Activated CD4-positive, CD25-positive, alpha-beta regulatory T cell treated with anti-CD3 and anti-CD28 coated beads, Interleukin-2, amount 50 U/mL, for 72 hours (primary cell): ENCODE results near the gene ANKLE1.
A peak's percentile ranks its signal among the peaks of the same experiment; 100 is the strongest.

Source experiments
- DNase-seq: peaks from one replicate; pipeline ENCODE4 v3.0.0; 2021

ANKLE1 gene, protein sequence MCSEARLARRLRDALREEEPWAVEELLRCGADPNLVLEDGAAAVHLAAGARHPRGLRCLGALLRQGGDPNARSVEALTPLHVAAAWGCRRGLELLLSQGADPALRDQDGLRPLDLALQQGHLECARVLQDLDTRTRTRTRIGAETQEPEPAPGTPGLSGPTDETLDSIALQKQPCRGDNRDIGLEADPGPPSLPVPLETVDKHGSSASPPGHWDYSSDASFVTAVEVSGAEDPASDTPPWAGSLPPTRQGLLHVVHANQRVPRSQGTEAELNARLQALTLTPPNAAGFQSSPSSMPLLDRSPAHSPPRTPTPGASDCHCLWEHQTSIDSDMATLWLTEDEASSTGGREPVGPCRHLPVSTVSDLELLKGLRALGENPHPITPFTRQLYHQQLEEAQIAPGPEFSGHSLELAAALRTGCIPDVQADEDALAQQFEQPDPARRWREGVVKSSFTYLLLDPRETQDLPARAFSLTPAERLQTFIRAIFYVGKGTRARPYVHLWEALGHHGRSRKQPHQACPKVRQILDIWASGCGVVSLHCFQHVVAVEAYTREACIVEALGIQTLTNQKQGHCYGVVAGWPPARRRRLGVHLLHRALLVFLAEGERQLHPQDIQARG

DNA sequence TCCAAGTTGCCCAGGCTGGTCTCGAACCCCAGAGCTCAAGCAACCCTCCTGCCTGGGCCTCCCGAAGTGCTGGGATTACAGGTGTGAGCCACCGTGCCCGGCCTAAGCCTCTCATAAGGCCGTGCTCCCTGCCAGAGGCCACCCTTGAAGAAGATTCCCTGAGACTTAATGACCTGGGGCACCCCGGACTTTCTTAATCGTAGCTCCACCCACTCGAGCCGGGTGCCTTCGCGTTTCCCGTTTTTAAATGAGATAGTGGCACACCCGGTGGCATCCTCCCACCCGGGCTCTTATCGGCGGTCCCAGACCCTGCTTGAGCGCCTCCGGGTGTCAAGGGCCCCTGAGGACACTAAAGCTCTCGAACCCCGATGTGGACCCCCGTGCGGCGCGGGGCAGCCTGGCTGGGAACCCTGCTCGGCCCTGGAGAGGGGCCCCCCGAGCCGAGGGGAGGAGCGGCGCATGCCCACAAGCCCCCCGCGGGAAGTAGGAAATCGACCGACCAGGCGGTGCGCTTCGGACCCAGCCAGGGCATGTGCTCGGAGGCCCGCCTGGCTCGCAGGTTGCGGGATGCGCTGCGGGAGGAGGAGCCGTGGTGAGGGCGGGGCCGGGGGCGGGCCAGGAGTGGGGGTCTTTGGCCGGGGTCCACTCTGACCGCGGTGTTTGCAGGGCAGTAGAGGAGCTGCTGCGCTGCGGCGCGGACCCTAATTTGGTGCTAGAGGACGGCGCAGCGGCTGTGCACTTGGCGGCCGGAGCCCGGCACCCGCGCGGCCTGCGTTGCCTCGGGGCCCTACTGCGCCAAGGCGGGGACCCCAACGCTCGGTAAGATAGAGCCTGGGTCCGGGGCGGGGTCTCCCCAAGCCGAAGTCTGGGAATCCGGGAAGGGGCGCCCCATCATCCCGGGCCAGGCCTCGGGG is at the start of gene ANKLE1:
ANKLE1 (plus strand) TSS at position 511 of the 914 bp plus-strand sequence; CDS start at position 531, 20 bp downstream.
- DNase-seq: no peak

DNA sequence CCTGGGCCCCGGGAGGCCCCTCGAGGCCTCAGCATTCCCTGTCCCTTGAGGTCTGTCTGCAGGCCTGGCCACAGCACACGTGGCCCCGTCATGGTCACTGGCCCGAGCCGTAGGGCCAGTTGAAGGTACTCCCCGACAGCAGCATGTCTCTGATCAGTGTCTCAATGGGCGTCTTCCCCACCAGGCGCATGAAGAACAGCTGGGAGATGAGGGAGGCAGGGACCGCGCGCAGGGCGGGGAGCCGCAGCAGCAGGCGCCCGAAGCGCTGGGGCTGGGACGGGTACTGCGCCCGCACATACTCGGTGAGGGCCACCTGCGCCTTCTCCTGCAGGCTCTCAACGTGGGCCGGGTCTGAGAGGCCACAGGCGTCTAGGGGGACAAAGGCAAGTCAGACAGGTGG is 49.4 kb upstream of the ANKLE1 start:
- DNase-seq: no peak

DNA sequence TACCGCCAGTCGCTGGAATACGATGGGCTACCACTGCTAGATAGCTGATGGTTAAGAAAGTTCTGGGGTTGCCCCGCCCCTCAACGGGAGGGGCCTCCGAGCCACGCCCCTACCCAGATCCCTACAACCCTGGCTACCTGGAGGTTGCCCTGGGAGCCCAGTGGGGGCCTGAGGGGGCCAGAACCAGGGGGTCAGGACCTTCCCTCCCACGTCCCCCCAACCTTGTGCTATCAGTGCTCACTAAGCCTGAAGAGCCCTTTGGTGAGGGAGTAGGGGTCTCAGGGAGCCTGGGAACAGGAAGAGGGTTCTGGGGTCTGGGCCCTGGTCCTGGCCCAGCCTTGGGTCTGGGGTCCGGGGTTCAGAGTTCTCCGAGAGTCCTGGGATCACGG is 46.8 kb upstream of the ANKLE1 start:
- peak; percentile 70 for DNase-seq

DNA sequence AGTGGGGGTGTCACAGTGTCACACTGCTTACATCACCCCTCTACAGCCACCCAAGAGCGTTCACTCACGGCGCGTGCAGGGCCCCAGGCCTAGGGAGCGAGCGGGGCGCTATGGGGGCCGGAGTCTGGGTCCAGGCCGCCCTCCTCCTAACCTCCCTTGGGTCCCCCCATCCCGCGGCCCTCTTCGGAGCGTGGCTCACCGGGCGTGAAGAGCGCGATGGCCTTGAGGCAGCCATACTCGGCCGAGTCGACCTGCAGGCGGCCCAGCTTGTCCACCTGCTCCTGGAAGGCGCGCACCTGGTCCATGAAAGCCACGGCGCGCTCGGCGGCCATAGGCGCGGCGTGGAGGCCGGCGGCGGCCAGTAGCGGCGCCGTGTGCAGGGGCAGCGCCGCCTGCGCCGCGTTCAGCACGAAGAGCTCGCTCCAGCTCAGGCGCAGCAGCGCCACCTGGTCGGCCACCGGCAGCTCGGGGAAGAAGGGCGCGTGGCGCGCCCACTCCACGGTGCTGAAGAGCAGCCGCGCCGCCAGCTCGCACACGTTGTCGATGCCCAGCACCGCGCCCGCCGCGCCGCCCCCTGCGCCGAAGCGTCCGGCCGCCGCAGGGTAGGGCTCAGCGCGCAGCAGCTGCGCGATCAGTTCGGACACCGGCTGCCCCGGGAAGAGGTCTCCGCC is 46.3 kb upstream of the ANKLE1 start:
- peak; percentile 73 for DNase-seq

DNA sequence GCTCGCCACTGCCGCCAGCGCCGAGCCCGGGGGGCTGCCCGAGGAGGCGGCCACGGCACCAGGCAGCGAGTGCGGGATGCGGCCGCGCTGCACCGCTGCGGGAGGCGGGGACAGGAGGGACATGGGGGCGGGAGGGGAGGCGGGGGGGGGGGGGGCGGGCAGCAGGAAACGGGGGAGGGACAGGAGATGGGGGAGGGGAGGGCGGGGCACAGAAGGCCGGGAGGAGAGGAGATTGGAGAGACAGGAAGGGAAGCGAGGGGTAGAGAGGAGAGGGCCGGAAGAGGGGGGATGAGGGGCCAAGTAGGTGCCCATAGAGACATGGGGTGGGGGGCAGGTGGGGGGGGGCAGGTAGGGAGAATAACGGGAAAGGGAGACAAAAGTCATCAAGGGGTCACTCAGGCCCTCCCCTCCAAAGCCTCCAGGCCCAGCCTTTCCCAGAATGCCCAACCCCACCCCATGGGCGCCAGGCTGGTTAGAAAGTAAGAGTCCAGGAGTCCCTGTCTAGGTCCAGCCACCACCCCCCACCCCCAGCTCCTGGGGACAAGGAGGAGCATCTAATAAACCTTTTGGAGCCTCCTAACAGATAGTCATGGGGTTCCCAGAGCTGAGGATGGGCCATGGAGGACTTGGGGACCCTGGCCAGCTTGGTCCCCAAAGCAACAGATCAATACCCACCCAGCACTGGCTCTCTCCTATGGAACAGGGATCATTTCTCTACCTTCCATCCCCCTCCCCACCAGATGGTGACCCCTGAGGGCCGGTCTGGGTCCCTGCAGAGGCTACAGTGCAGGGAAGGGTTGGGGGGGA is 45.5 kb upstream of the ANKLE1 start:
- no peak for DNase-seq

DNA sequence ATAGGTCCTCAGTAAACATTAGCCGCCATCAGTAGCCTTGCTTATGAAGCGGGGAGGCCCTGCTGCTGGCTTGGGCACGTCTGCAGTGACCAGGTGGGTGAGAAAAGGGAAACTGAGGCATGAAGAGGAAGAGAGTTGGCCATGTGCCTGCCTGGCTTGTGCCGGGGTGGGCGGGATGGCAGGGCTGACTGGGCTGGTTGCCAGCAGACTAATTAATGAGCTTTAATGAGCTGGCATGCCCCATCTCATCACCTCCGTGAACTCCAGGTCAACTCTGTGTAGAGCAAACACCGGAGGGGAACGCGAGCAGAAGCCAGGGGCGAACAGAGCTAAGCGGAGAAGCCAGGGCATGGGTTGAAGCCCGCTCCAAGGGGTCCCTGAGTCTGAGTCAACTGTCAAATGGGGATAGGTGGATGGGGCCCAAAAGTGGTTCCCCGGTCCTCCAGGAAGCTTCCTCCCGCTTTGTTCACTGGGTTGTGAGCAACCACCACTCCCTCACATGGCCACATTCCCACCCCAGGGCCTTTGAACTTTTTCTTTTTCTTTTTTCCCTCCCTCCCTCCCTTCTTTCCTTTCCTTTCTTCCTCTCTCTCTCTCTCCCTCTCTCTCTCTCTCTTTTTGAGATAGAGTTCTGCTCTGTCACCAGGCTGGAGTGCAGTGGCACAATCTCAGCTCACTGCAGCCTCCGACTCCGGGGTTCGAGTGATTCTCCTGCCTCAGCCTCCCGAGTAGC is 44.7 kb upstream of the ANKLE1 start:
- no peak for DNase-seq

DNA sequence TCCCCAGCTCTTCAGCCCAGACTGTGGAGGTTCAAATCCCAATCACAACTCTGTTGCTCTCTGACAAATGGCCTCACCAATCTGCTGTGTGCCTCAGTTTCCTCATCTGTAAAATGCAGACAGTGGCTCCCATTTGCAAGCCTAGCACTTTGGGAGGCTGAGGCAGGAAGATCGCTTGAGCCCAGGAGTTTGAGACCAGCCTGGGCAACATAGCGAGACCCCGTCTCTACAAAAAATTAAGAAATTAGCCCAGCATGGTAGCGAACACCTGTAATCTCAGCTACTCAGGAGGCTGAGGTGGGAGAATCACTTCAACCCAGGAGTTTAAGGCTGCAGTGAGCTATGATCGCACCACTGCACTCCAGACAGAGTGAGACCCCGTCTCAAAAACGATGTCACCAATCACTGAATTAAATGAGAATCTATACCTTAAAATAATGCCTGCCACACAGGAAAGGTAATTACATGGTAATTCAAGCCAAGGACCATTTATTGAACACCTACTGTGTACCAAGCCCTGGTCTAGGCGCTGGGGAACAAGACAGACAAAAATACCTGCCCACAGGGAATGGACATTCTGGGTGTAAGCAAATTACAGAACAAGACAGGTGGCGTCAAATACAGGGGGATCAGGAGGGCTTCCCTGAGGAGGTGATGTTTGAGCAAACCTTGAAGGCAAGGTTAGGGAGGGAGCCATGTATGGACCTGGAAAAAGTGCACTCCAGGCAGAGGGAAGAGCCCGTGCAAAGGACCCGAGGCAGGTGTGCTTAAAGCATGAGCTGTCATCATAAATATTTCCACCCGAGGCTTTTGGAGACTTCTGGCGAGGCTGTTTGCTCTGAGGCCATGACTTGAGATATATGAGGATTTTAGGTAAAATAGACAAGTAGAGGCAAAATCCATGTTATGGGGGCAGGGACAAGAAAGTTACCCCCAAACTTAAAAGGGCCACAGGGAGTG is 43.7 kb upstream of the ANKLE1 start:
- no peak for DNase-seq

DNA sequence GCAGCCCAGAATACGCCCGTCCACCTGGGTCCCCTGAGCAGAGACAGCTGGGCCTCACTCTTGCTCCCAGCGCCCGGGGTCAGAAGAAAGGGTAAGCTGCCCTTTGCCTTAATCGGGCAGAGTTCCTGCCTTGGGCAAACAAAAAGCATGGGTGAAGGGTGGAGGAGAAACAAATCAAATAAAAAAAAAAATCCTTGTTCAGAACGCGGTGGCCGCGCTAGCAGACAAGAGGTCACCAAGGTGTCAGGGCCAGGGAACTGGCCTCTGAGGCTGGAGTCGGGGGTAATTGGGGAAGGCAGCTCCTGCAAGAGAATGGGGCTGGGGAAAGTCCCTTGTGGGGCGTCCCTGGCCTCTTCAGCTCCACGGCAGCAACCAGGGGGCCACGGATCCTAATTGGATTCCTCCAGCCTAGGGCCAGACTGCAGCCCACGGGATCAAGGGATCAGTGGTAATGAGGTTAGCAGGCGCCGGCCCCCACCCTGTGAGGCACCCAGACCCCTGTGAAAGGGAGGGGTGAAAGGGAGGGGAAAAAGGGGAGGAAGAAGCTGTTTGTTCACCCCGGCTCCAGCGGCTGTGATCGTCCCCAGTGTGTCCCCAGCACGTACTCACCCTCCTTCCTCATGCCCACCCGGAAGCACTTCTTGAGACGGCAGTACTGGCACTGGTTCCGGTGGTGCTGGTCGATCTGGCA is 41.5 kb upstream of the ANKLE1 start:
- no peak for DNase-seq

DNA sequence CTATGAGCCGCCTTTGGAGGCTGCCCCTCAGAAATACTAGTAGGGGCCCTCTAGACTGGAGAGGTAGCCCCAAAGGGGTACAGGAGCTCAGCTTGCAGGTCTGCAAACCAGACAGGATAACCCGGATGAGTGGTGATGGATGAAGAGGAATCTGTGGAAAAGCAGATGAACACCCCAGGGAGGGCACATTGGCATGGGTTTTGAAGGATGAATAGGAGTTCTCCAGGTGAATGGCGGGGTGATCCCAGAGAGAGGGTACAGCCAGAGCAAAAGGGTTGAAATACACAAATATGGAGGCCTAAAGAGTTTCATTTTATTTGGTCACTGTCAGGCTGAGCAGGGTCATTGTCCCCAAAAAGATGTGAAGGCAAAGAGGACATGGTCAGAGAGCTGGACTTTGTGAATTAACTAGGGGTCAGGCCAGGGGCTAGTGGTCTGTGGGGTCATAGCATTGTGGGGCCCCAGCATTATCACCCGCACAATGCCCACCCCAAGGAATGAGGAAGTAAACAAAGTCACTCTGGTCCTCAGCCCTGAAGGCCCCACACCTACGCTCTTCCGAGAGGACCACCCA is 40.8 kb upstream of the ANKLE1 start:
- DNase-seq: no peak

DNA sequence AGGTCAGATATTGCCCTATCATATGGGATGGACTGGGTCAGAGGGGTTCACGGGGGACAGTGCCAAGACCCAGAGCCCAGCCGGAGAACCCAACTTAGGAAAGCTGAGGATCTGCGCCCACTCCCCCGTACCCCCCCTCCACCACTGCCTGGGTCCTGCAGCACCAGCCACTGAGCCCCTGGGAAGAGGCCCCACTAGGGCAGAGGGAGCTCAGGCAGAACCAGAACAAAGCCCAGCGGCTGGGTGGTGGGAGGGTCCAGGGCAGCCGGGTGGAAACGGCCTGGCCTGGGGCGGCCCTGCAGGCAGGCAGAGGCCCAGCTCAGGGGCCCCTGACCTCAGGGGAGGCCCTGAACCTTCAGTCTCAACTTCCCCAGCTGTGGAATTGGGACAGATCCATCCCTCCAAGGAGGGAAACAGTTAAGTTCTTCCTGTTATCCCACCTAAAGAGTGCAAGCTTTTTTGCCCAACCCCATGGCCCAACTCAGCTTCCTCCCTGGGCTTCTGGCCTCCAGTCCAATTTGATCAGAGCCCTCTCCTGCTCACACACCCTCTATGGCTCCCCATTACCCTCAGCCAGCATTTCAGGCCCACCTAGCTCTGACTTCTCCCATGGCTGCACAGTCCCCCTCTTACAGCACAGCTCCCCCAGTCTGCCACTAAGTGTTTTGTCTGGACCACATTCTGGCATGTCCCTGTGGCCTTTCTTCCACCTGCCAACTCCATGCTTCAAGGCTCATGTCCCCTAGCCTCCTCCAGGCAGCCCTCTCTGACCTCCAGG is 39.1 kb upstream of the ANKLE1 start:
- no peak for DNase-seq

DNA sequence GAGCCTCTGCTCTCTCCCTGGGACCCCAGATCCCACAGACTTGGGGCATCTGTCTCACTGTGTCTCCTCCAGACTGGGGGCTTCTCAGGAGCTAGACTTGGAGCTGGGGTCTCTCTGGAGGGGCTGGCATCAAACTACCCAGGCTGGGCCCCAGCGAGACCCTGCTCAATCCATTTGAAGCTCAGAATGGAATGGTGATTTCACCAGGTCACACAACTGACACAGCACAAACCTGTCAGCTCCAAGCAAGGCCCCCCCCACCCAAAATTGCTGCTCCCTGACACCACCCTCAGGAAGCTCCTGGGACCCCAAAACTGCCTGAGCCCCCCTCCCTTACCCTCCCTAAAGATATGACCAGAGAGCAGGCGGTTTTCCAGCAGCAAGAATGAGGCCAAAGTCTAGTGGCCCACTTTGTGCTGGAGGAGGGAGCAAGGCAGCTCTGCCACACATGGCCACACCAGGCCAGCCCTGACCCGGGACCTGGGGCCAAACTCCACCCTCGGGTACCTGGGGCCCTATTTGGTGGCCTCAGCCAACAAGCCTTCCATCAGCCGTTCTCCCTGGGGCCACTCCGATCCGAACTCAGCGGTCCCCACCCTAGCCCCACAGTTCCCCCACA is 38.4 kb upstream of the ANKLE1 start:
- DNase-seq: no peak

DNA sequence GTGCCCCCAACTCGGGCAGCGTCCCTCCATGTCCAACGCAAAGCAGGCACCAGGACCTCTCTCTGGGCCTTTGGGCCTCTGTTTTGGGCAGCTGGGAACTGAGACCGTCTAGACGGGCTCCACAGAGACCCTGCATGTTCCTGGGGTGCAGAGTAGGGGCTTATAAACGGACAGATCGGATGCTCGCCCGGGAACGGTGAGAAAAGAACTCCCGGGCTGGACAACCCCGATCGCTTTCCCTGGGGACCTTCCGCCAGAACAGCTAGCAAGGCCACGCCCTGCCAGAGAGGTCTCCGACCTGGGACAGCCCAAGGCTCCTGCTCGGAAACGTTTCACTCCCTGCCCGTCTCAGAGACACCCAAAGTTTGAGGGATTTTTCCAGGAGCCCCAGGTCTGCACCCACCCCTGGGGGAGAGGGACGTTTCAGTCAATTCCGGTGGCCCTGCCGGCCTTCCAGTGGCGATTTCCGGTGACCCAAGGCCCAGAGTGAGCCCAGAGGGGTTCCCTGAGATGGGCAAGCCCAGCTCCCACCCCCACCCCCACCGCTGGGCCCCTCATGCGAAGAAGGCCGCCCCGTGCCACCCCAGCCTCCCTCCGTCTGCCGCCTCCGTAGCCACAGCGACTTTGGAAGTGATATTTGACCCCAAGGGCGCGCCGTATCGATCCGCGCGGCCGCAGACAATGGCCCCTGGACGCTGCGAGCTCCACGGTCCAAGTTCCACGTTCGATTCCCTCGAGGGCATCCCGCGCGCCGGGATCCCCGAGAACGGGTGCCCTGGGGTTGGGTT is 37.7 kb upstream of the ANKLE1 start:
- no peak for DNase-seq

DNA sequence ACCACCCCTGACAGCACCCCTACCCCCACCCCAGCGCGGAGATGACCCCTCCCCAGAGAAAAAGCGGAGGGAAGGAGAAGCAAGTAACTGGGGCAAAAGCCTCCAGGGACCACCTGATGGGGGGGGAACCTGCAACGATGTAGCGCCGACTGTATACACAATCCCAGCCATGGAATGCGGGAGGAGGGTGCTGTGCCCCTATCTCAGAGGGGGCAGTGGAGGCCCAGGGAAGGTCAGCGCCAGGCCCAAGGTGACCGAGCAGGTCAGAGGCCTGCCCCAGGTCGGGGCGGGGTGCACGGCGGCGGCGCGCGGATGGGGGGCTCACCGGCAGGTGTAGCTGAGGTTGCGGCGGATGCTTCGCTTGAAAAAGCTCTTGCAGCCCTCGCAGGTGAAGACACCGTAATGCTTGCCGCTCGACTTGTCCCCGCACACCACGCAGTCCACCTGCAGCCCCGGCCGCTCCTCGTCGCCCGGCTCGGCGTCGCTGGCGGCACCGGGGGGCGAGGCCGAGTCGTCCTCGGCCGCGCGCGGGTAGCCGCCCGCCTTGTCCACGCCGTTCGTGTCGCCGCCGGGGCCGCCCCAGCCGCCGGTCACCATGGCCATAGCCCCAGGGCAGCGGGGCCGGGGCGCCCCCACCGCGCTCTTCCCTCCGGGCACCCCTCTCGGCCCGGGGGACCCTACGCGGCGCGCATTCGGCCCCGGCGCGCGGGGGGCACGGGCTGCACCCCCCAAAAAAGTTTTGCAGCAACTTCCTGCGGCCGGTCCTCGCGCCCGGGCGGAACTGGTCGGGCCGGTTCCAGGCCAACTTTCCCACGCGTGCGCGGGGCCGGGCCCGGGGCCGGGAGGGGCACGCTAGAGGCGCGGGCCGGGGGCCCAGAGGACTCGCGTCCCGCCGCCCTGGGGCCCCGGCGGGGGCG is 36.8 kb upstream of the ANKLE1 start:
- no peak for DNase-seq

DNA sequence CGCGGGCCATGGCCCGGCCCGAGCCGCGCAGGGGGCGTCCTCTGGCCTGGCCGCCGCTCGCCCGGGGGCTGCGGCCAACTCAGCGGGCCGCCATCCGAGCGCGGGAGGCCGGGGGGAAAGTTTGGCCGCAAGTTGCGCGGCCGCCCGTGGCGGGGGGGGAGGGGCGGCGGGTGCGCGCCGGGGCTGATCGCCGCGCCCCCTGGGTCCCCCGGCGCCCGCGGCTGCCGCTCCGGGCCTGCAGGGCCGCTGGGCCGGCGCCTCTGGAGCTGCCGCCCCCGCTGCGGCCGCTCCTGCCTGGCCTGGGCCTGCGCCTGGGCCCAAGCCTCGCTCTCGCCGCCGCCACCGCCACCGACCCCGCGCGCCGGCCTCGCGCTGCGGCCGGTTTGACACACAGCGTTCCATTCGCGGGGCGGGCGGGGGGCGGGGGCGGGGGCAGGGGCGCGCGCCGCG is 36.1 kb upstream of the ANKLE1 start, which contains the start of gene NR2F6:
NR2F6 (minus strand) TSS at position 385 of the 450 bp plus-strand sequence. CDS start 699 bp downstream, outside the sequence.
- DNase-seq: no peak

DNA sequence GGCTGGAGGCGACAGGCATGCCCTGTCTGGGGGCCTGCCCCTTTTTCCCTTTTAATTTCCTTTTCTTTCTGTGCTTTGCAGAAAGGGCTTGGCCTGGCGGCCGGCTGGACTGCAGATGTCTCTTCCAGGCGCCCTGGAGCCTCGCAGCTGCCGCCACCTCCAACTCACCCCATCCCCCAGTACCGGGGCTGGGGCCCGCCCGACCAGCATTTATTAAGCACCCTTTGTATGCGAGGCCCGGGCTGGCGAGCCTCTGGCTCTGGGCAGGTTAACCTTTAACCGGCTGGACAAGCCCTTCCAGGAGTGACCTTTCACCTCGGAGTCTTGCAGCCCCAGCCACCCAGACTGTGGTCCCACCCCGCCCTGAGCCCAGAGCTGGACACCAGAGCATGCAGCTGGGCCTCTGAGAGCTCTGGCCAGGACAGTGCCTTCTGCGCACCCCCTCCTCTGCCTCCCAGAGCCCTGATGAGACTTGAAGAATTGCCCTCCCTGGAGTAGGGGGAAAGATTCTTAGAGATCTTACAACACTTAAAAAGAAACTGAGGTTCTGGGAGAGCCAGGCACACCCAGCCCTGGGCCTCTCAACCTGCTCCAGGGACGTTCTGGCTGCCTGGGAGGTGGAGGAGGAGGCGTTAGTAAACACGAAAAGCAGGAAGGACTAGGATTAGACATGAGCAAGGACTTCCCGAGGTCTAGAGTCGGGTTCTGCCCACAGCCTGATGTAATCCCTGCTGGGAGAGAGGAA is 34.8 kb upstream of the ANKLE1 start:
- DNase-seq: no peak
